Osteoblast (primary cell): ENCODE measurements around the gene OR2T3. TPM values are rescaled to one million over a fixed set of nuclear protein-coding genes. Genes with fewer than 3 reads are reported as not detected.
"Not testable (repeated sequence)": the region's sequence is repeated elsewhere in the genome, so short reads cannot be mapped to it uniquely, and the experiment has no call there.

ENCODE experiments used
- DNase-seq: peaks from one replicate; pipeline ENCODE4 v3.0.0; 2011; ENCODE audit warnings: low spot score, mixed read lengths; ENCODE audit not compliant: insufficient read length; ENCODE audit errors: missing footprints
- H2AFZ ChIP-seq: 2 replicates; pipeline ENCODE4 v1.6.0; 2011; ENCODE audit warnings: mild to moderate bottlenecking, low read length
- H3K27ac ChIP-seq: 2 replicates; pipeline ENCODE4 v1.5.1; 2011; ENCODE audit warnings: mild to moderate bottlenecking, low read depth, low read length, moderate library complexity
- H3K27me3 ChIP-seq: 2 replicates; pipeline ENCODE4 v1.6.0; 2012; ENCODE audit warnings: mild to moderate bottlenecking, control low read depth, inconsistent platforms, low read length, moderate library complexity; ENCODE audit not compliant: insufficient read depth
- H3K36me3 ChIP-seq: 2 replicates; pipeline ENCODE4 v1.5.1; 2011; ENCODE audit warnings: mild to moderate bottlenecking, low read length, control low read depth, moderate library complexity; ENCODE audit not compliant: insufficient read depth
- H3K4me1 ChIP-seq: 2 replicates; pipeline ENCODE4 v1.5.1; 2011; ENCODE audit warnings: mild to moderate bottlenecking, low read length, control low read depth, moderate library complexity; ENCODE audit not compliant: insufficient read depth
- H3K4me2 ChIP-seq: 2 replicates; pipeline ENCODE4 v1.6.0; 2011; ENCODE audit warnings: mild to moderate bottlenecking, low read length; ENCODE audit not compliant: insufficient read depth
- H3K4me3 ChIP-seq: fragments of 200-600 bp; sonication (generic); 3 replicates; pipeline ENCODE4 v1.5.1; 2012; ENCODE audit warnings: mild to moderate bottlenecking, low read length, inconsistent platforms; ENCODE audit not compliant: insufficient read depth
- H3K79me2 ChIP-seq: 2 replicates; pipeline ENCODE4 v1.6.0; 2012; ENCODE audit warnings: mild to moderate bottlenecking, low read length, control low read depth, inconsistent platforms; ENCODE audit not compliant: insufficient read depth
- H3K9me3 ChIP-seq: 2 replicates; pipeline ENCODE4 v1.5.1; 2011; ENCODE audit warnings: low read depth, low read length, control low read depth
- H4K20me1 ChIP-seq: 2 replicates; pipeline ENCODE4 v1.6.0; 2012; ENCODE audit warnings: mild to moderate bottlenecking, low read length, control low read depth; ENCODE audit not compliant: insufficient read depth
- total RNA-seq: library from RNA; depleted of rRNA; stranded (reverse); fragments of >200 nt; gene quantifications from 2 replicates; pipeline ENCODE4 v1.2.3, GENCODE V29; 2012
- TF ChIP-seq, protein P1 (sequence below): IDR thresholded peaks from 2 replicates; pipeline ENCODE4 v1.5.1; 2011; ENCODE audit warnings: mild to moderate bottlenecking, low read depth, low read length, moderate library complexity; ENCODE audit errors: extremely low read depth

OR2T3 gene
- total RNA-seq, 1 donor, result not detected

DNA sequence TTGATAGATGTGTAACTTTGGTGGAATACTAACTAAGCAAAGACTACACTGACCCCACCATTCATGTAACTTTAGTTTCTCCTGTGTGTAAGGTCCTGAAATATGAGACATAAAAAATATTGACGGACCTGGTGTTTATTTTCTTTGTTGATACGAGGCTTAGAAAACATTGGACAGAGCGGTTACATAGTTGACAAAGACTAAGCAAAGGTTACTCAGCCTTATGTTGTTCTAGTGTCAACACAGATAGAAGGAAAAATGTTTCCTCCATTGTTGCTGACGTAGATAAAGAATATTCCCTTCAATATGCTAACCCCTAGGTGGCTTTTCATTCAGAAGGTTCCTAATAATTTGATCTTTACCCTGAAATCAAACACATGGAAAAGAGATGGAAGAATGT, 18.1 kb upstream of the OR2T3 start:
- H3K4me2 ChIP-seq, H4K20me1 ChIP-seq, H3K79me2 ChIP-seq, H3K9me3 ChIP-seq, H3K27ac ChIP-seq, H2AFZ ChIP-seq, H3K36me3 ChIP-seq, H3K4me3 ChIP-seq, DNase-seq, H3K27me3 ChIP-seq, H3K4me1 ChIP-seq: not testable (repeated sequence)

GRCh38 chr1:248456635-248457034, 16.5 kb upstream of the OR2T3 start:
- not testable (repeated sequence) for H2AFZ ChIP-seq, H3K36me3 ChIP-seq, DNase-seq, H3K9me3 ChIP-seq, H3K4me2 ChIP-seq, H3K27me3 ChIP-seq, H3K4me1 ChIP-seq, H4K20me1 ChIP-seq, H3K79me2 ChIP-seq, H3K4me3 ChIP-seq, H3K27ac ChIP-seq

DNA sequence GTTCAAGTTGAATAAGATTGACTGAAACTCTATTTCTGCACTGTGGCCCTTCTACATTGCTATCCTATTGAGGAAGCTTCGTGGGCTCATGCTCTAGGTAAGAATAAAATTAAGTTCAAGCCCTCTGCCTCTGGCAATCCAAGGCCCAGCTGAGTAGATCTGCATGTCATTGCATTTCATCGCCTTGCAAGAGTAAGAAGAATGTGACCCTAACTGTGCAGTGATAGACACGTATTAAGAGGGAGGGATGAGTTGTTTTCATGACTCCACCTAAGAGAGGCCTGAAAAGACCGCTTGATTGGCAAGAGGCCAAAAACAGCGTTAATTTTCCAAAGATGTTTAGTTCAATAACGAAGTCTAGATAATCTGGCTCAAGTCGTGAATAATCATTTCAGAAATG, 14.0 kb upstream of the OR2T3 start:
- not testable (repeated sequence) for DNase-seq, H3K36me3 ChIP-seq, H3K4me2 ChIP-seq, H3K9me3 ChIP-seq, H3K27ac ChIP-seq, H3K4me1 ChIP-seq, H2AFZ ChIP-seq, H3K27me3 ChIP-seq, H4K20me1 ChIP-seq, H3K4me3 ChIP-seq, H3K79me2 ChIP-seq

DNA sequence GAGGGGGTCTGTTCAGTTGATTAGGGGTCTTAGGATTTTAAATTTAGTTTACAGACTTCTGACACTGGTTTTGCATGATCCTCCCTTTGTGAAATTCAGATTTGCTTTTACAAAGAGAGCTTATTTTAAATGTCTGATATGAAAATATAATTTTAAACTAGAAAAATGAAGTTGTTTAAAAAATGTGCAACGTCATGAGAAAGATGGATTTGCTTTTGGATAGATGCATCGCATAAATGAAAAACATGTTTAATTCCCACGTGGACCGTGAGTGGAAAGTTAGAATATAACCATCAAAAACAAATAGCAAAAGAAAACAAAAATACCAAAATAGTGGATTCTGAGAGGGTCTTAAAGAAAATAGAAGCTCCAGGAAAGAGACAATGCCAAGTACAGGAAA, 2.0 kb upstream of the OR2T3 start:
- H3K9me3 ChIP-seq, result no peaks in the 10 kb centered on the region

DNA sequence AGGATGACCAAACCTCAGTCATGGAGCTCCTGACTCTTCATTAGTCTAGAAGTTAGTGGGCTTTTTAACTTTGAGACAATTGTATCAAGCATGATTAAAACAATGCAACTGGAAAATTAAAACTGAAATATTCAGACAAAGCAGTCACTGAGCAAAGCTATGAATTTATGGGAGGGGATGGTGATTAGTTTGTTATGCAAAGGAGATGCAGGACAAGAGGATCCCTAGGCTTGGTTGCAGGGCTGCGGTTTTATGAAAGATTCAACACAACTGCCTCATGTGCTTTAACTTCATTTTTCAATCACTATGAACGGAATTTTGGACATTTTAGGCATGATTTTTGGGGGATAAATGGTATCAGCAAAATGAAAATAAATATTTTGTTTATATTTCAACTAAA, 1.0 kb upstream of the OR2T3 start:
- H3K36me3 ChIP-seq, H2AFZ ChIP-seq, H3K4me1 ChIP-seq, H3K4me3 ChIP-seq, H3K4me2 ChIP-seq, H3K79me2 ChIP-seq, H3K9me3 ChIP-seq, H4K20me1 ChIP-seq, DNase-seq, H3K27me3 ChIP-seq, H3K27ac ChIP-seq: not testable (repeated sequence)

More for the DNA sequence above, 2.0 kb upstream of the OR2T3 start:
- Histone ChIP-seq H3K27ac (no peak overlapping the region), H4K20me1 (no peaks in the 10 kb centered on the region), H3K4me1 (no peaks in the 10 kb centered on the region), H3K4me2 (no peak overlapping the region), H3K36me3 (no peaks in the 10 kb centered on the region), H2AFZ (no peak overlapping the region), H3K4me3 (no peak overlapping the region), H3K79me2 (no peaks in the 10 kb centered on the region), H3K27me3 (no peaks in the 10 kb centered on the region)
- TF ChIP-seq, protein P1, sequence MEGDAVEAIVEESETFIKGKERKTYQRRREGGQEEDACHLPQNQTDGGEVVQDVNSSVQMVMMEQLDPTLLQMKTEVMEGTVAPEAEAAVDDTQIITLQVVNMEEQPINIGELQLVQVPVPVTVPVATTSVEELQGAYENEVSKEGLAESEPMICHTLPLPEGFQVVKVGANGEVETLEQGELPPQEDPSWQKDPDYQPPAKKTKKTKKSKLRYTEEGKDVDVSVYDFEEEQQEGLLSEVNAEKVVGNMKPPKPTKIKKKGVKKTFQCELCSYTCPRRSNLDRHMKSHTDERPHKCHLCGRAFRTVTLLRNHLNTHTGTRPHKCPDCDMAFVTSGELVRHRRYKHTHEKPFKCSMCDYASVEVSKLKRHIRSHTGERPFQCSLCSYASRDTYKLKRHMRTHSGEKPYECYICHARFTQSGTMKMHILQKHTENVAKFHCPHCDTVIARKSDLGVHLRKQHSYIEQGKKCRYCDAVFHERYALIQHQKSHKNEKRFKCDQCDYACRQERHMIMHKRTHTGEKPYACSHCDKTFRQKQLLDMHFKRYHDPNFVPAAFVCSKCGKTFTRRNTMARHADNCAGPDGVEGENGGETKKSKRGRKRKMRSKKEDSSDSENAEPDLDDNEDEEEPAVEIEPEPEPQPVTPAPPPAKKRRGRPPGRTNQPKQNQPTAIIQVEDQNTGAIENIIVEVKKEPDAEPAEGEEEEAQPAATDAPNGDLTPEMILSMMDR, result no peak
- no peak for DNase-seq

- H3K9me3 ChIP-seq, H3K4me1 ChIP-seq, H3K27ac ChIP-seq, H3K27me3 ChIP-seq, H3K36me3 ChIP-seq, H3K4me2 ChIP-seq, H3K79me2 ChIP-seq, DNase-seq, H4K20me1 ChIP-seq, H2AFZ ChIP-seq, H3K4me3 ChIP-seq: not testable (repeated sequence)
Measured at GRCh38 chr1:248475660-248476059, 2.5 kb downstream of the OR2T3 start.

- not testable (repeated sequence) for H3K4me2 ChIP-seq, DNase-seq, H3K9me3 ChIP-seq, H4K20me1 ChIP-seq, H3K36me3 ChIP-seq, H3K4me1 ChIP-seq, H3K4me3 ChIP-seq, H2AFZ ChIP-seq, H3K27me3 ChIP-seq, H3K79me2 ChIP-seq, H3K27ac ChIP-seq
Measured at GRCh38 chr1:248481686-248482579, 8.8 kb downstream of the OR2T3 start.

DNA sequence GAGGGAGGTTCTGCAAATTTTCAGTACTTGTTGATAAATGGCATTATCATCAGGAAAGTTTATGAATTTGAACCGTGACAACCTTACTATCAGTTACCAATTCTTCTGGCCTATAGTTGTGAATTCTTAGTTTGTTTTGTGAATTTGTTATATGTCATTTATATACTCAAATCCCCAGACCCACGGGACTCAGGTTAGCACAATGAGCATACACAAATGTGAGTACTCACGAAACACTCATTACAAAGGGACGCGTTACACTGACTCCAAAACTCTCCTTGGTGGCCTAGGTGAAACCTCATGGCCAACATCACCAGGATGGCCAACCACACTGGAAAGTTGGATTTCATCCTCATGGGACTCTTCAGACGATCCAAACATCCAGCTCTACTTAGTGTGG, 15.1 kb downstream of the OR2T3 start, which contains the start of gene OR2T5:
Gene OR2T5, plus strand, starts transcription at position 301 of the 400 bp plus-strand sequence. Its CDS starts 0 bp downstream, at position 301.
- not testable (repeated sequence) for H3K27ac ChIP-seq, H3K27me3 ChIP-seq, H4K20me1 ChIP-seq, H3K4me3 ChIP-seq, H3K9me3 ChIP-seq, DNase-seq, H3K4me2 ChIP-seq, H2AFZ ChIP-seq, H3K36me3 ChIP-seq, H3K4me1 ChIP-seq, H3K79me2 ChIP-seq
